Measurements from ENCODE around the gene KLHDC2. TPM values are rescaled to one million over a fixed set of nuclear protein-coding genes. Genes with fewer than 3 reads are reported as not detected.

KLHDC2 gene
- polyA plus RNA-seq, 4 donors = 40.0 to 135 (median 103) TPM

Other genes starting within 250 kb of the KLHDC2 start
- 1,000 to 10,000 TPM; 2,810 to 5,742 (median 3,888) TPM for gene RPS29, start 181.8 kb upstream of the KLHDC2 start, polyA plus RNA-seq
- 10 to 100 TPM; 13.3 to 21.0 (median 16.2) TPM for gene LRR1, start 169.2 kb upstream of the KLHDC2 start, polyA plus RNA-seq
- 100 to 1,000 TPM; 328 to 910 (median 674) TPM for gene RPL36AL, start 147.5 kb upstream of the KLHDC2 start, polyA plus RNA-seq
- 10 to 100 TPM; 13.5 to 59.1 (median 26.0) TPM for gene MGAT2, start 147.4 kb upstream of the KLHDC2 start, polyA plus RNA-seq
- gene DNAAF2, start 132.9 kb upstream of the KLHDC2 start, polyA plus RNA-seq = 10 to 100 TPM in 2 of 4 donors, 1 to 10 TPM in 2; 8.3 to 19.5 (median 10.3) TPM
- 1 to 10 TPM; 2.4 to 9.8 (median 8.6) TPM for gene POLE2, start 79.9 kb upstream of the KLHDC2 start, polyA plus RNA-seq
- 1 to 10 TPM; 1.3 to 4.0 (median 2.5) TPM for gene KLHDC1, start 75.0 kb upstream of the KLHDC2 start, polyA plus RNA-seq
- 10 to 100 TPM; 19.6 to 43.8 (median 31.3) TPM for gene NEMF, start 84.6 kb downstream of the KLHDC2 start, polyA plus RNA-seq
- gene ARF6, start 124.9 kb downstream of the KLHDC2 start, polyA plus RNA-seq = 10 to 100 TPM; 51.9 to 78.6 (median 65.0) TPM